Measurements from ENCODE around the gene SEC61A1. TPM values are rescaled to one million over a fixed set of nuclear protein-coding genes. Genes with fewer than 3 reads are reported as not detected.

Gene SEC61A1
- total RNA-seq, 1 donor: 383 TPM

DNA sequence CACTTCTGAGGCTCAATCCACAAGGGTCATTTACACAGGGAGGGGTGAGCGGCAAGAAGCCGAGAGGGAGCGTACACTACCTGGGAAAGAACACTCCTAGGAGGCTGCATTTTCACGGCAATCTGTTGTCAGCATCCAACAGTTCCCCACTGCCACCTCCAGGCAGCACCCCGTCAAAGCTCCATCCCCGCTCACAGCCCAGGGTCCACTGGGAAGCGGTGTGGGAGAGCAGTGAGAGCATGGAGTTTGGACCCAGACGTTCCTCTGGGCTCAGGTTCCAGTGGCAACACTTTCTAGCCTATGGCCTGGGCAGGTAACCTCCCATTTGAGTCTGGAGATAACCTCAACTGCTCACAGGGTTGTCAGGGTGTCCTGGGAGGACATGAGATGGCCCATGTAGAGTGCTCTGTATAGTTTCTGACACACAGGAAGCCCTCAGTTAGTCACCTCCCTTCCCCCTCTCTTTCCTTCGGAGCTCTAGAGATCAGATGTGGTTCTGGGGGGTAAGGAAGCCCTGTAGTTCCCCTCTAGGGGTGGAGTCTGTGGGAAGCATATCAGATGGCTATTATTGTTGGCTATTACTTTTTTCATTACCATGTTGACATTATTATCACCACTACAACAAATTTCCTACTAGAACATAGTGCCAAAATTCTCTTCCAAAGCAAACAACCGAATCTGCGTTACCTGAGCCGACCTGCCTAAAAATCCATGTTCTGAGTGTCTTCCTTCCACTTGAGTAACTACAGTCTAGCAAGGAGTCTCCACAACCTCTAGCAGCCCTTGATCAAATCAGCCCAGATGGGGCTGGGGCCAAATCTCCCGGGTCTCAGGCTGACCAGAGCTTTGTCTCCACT lies 42.3 kb downstream of the SEC61A1 start:
- TF ChIP-seq, protein P1, sequence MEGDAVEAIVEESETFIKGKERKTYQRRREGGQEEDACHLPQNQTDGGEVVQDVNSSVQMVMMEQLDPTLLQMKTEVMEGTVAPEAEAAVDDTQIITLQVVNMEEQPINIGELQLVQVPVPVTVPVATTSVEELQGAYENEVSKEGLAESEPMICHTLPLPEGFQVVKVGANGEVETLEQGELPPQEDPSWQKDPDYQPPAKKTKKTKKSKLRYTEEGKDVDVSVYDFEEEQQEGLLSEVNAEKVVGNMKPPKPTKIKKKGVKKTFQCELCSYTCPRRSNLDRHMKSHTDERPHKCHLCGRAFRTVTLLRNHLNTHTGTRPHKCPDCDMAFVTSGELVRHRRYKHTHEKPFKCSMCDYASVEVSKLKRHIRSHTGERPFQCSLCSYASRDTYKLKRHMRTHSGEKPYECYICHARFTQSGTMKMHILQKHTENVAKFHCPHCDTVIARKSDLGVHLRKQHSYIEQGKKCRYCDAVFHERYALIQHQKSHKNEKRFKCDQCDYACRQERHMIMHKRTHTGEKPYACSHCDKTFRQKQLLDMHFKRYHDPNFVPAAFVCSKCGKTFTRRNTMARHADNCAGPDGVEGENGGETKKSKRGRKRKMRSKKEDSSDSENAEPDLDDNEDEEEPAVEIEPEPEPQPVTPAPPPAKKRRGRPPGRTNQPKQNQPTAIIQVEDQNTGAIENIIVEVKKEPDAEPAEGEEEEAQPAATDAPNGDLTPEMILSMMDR (IDR thresholded peaks at IDR 0.05; ENCODE audit: insufficient read depth, low read depth, low read length): no peak
- no peak for DNase-seq (ENCODE audit: low read depth)
- no peak overlapping the region for H3K4me3 ChIP-seq (ENCODE audit: low read depth, low read length)

DNA sequence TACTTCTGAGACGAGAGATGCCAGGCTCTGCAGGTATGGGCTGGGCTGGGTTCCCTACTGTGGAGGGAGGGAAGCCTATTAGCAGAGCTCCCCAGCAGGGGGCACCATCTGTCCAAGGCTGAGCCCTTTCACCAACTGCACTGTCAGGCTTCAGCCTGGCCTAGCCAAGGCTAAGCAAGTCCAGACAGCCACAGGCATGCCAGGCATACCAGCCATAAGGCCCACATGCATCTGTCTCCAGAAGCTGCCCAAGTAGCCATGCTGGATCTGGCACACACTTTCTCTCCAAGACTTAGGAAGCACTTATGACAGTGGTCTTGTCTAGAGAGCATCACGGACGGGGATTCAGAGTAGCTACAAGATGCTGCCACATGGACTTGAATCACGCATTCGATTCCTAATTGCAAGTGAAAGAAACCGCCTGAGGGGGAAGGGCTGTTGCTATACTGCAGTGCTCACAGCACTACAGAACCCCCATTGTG lies 43.0 kb downstream of the SEC61A1 start:
- no peak overlapping the region for H3K4me3 ChIP-seq (ENCODE audit: low read depth, low read length)
- peak; percentile 86 for DNase-seq (ENCODE audit: low read depth)
- TF ChIP-seq, protein P1 (IDR thresholded peaks at IDR 0.05; ENCODE audit: insufficient read depth, low read depth, low read length): peak; percentile 88

DNA sequence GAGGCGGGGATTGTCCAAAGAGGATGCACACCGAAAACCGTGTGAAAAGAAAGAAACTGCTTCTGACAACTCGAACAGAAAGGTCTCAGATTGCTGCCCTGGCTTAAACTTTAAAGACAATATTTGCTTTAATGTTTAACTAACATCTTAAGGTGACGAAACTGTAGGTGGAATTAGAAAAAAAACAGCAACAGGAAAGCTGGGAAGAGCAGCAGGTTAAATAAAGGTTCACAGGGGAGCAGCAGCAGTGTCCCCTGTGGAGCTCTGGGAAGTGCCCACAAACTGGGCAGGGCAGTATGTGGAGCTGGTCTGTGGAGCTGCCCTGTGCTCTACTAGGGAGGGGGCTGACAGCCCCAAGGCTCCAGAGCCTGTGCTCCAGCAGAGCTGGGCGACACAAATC lies 46.0 kb downstream of the SEC61A1 start:
- TF ChIP-seq, protein P1 (IDR thresholded peaks at IDR 0.05; ENCODE audit: insufficient read depth, low read depth, low read length): no peak
- no peak for DNase-seq (ENCODE audit: low read depth)
- H3K4me3 ChIP-seq (ENCODE audit: low read depth, low read length): no peak overlapping the region

DNA sequence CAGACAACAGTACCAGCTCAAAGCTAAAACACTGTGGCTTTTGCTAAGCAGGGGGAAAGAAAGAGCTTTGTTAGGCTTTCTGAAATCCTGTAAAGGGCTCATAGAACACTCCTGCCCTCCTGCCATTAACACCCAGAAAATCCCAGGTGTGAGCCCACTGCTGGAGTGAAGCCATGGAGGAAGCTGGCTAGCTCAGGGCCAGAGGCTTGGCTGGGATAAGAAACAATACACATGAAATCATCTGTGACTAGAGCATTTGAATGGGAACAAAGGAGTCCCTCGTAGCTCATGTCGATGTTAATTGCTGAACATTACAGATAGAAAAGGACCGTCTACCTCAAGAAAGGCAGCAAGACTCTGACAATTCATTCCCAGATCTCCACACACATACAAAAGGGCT lies 47.9 kb downstream of the SEC61A1 start:
- TF ChIP-seq, protein P1 (IDR thresholded peaks at IDR 0.05; ENCODE audit: insufficient read depth, low read depth, low read length): no peak
- DNase-seq (ENCODE audit: low read depth): no peak
- no peak overlapping the region for H3K4me3 ChIP-seq (ENCODE audit: low read depth, low read length)

DNA sequence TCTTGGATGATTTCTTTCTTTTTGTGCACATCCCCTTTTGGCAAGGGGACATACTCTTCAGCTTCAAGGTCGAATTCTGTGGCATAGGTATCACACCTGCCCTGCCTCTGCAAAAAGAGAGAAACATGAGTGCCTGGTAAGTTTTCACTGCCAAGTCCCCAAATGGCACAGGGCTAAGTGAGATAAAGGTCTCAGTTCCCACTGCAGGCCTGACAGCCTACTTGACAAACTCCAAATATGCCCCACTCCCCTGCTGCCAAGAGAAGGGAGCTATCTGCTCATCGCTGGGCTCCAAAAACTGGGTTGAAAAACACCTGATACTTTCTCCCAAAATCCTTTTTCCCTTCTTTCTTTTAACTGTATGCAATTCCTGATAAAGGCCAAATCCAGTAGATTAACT lies 48.4 kb downstream of the SEC61A1 start:
- H3K4me3 ChIP-seq (ENCODE audit: low read depth, low read length): no peak overlapping the region
- TF ChIP-seq, protein P1 (IDR thresholded peaks at IDR 0.05; ENCODE audit: insufficient read depth, low read depth, low read length): no peak
- no peak for DNase-seq (ENCODE audit: low read depth)

DNA sequence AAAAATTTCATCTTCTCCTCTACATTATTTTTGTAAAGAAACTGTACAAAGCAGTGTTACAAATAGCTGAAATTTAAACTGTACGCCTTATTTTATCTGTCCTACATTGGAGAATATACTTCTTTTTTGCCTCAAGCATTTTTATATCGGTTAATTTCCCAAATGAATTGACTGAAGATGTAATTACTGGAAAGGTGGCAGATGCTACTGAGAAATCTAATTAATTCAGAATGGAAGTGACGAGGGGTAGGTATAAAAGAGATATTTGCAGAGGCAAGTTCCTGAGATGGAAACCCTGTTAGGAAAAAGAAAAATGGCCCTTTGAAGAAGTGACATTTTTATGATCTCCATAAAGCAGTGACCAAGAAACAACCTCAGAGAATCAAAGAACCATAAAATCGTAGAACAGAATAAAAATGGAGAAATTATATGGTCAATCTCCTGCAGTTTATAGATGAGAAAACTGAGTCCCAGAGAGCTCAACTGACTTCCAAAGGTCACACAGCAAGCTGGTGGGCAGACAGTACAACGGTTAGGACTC lies 51.0 kb downstream of the SEC61A1 start:
- TF ChIP-seq, protein P1 (IDR thresholded peaks at IDR 0.05; ENCODE audit: insufficient read depth, low read depth, low read length): no peak
- no peak for DNase-seq (ENCODE audit: low read depth)
- H3K4me3 ChIP-seq (ENCODE audit: low read depth, low read length): no peak overlapping the region

Data from fibroblast of villous mesenchyme (primary cell).